ENCODE measurements around the gene DLGAP1.
"Not testable (repeated sequence)": the region's sequence is repeated elsewhere in the genome, so short reads cannot be mapped to it uniquely, and the experiment has no call there.

DLGAP1 gene

DNA sequence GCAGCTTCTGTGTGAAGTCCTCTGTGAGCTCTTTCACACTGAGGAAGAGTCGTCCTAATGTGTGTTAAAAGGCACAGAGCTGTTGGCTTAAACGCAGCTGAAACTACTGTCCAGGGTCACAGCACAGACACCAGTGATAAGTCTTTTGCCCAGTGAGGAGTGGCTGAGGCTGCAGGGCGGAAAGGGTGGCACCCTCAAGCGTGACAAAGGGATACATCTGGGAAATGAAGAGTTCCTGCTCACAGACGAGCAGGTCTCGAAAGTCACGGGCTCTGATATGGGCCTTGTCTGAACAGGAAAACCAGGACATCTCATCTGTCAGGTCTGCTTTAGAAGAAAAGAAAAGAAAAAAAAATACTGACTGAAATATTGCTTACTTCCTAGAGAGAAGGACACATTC, 968.6 kb downstream of the DLGAP1 start:
- DNase-seq: no peak

GRCh38 chr18:3485153-3486149, 969.7 kb downstream of the DLGAP1 start:
- no peak for DNase-seq

DNA sequence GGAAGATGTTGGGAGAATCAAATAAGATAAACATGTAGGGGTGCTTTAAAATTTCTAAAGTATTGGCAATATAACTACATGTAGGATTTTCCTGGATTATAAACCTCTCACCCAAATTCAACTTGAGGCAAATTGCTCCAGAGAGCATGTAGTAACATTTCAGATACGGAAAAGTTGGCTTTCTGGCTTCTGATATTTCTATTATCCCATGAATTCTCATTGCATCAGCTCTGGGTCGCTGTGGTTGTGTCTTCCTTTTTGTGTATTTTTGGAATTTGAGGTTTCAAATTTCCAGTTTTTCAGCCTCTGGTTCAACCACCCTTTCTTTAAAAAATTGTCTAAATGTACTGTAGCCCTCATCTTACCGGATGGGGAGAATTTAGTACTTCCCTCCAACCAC, 972.8 kb downstream of the DLGAP1 start:
- DNase-seq: no peak

DNA sequence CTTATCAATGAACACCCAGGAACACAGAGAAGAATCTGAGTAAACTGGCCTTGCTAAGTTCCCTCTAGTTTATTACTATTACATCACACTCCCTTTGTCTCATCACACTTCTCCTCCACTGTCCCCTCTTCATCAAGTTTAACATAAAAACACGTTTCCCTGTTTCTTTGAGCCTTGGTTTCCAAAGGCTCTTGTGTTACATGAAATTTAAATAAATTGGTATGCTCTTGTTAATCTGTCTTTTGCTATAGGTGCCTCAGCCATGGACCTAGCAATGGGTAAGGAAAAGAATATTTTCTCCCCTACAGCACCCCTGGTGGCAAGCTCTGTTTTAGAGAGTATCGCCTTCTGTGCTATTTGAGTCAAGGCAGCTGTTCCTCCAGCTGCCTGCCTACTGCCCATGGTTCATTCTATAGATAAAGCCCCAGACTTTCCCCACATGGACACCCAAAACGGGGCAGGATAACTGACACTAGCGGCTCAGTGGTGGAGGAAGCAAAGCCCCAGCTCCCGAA, 973.4 kb downstream of the DLGAP1 start:
- peak; percentile 40 for DNase-seq

- no peak for DNase-seq
Measured at GRCh38 chr18:3480827-3481573, 974.1 kb downstream of the DLGAP1 start.

- DNase-seq: no peak
Measured at GRCh38 chr18:3479978-3480509, 975.1 kb downstream of the DLGAP1 start.

DNA sequence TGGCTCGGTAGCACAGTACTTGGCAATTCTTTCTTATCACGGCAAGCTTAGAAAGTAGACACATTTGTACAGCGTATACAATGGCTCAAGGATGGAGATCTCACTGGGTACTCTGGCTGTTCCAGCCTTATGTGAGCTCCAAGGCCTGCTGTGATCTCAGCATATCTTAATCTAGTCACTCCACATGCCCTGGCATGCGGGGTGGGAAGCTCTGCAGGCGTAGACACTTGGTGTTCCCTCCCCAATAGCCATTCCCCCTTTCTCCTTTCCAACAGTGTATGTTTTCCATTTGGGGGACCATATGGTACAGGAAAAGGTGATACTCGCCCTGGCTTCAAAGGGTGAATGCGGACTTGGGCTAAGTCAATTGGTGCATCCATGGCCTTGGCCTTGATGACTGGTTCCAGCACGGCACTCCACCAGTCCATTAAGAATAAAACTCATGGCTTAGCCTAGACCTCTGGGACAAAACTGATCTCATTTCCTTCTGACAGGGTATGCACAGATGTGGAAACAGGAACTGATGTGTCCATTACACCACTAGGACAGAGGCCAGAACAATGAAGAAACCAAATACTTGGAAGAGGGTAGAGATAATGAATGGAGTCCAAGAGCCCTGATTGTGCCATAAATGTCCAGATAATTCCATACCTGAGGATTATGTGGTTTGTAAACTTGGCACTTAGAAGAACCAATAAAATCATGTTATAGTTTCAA, 976.7 kb downstream of the DLGAP1 start:
- no peak for DNase-seq

DNA sequence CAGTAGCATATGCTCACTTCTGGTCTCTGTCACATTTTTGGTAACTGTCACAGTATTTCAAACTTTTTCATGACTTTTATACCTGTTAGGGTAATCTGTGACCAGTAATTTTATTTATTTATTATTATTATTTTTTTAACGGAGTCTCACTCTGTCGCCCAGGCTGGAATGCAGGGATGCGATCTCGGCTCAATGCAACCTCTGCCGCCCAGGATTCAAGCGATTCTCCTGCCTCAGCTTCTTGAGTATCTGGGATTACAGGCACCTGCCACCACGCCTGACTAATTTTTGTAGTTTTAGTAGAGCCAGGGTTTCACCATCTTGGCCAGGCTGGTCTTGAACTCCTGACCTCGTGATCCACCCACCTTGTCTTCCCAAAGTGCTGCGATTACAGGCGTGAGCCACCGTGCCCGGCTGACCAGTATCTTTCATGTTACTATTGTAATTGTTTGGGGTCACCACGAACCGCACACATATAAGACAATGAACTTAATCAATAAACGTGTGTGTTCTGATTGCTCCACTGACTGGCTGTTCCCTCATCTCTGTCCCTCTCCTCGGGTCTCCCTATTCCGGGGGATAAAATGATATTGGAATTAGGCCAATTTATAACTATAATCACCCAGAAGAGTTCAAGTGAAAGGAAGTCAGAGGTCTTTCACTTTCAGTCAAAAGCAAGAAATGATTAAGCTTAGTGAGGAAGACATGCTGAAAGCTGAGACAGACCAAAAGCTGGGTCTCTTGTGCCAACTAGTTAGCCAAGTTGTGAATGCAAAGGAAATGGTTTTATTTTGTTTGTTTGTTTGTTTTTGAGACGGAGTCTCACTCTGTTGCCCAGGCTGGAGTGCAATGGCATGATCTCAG, 982.2 kb downstream of the DLGAP1 start:
- no peak for DNase-seq

- DNase-seq: not testable (repeated sequence)
Measured at GRCh38 chr18:3472121-3472520, 983.0 kb downstream of the DLGAP1 start.

DNA sequence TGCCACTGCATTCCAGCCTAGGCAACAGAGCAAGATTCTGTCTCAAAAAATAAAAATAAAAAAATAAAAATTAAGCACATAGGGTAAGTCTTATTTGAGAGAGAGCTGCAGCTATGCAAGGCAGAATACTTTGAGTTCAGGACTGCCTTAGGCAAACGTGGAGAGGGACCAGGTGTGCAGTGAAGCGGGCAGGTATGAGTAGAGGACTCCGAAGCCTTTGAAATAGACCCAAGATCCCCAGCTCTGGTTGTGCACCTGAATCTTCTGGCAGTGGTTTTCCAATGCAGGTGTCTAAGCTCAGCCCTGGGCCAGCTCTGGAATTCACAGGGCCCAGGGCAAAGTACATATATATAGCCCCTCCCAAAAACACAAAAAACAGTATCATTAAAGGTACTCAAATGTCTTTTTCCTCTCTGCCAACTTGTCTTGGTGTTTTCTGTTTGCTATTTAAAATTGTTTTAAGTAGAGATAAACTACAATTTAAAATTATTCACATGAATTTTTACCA, 983.9 kb downstream of the DLGAP1 start:
- DNase-seq: no peak

DNA sequence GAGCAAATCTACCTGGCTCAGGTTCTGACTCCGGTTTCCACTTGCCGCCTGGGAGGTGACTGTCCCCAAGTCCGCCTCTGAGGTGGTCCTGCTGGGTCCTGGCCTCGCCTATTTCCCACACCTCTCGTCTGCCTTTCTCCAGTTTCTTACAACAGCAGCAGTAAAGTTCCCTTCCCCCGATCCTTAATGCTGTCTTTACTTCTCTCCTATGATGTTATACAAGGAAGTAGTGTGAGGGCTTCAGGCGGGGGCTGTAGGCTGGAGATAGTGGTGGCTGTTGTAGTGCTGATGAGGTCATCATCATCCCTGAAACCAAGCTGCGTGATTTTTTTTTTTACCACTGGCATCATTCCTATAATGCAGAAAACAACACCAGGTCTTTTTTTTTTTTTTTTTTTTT, 986.3 kb downstream of the DLGAP1 start:
- DNase-seq: no peak

GRCh38 chr18:3468066-3468705, 986.9 kb downstream of the DLGAP1 start:
- peak; percentile 22 for DNase-seq

- DNase-seq: no peak
Measured at GRCh38 chr18:3466872-3467271, 988.2 kb downstream of the DLGAP1 start.

GRCh38 chr18:3466045-3466444, 989.1 kb downstream of the DLGAP1 start:
- DNase-seq: peak; percentile 80

- peak; percentile 78 for DNase-seq
Measured at GRCh38 chr18:3463051-3463450, 992.1 kb downstream of the DLGAP1 start.

- DNase-seq: no peak
Measured at GRCh38 chr18:3461704-3462103, 993.4 kb downstream of the DLGAP1 start.

GRCh38 chr18:3460823-3461398, 994.2 kb downstream of the DLGAP1 start:
- no peak for DNase-seq

- DNase-seq: no peak
Measured at GRCh38 chr18:3458952-3459853, 995.9 kb downstream of the DLGAP1 start.

DNA sequence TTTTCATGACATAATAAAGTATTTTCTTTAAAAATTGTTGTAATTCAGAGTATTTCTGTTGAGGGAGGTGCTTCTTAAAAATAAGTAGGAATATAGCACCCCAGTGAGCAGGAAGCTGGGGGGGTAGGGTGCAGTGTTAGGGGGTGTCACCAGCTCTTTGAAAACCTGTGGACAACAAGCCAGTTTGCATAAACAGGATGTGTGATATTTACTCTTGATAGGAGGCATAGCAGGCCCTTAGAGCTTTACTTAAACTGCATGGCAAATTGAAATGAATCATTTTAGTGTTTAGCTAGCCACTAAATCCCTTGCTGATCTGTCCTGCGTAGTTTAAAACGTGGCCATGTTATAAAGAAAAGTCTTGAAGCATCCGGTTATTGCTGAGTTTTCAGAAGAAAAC, 996.7 kb downstream of the DLGAP1 start:
- DNase-seq: no peak

Measured in fibroblast of skin of scalp (primary cell).